Neural progenitor cell (in vitro differentiated cells): ENCODE data around the gene CIITA.
"Not testable (repeated sequence)": the region's sequence is repeated elsewhere in the genome, so short reads cannot be mapped to it uniquely, and the experiment has no call there.

Experiments
- EZH2 ChIP-seq: fragments of 200-600 bp; sonication (generic); IDR thresholded peaks from 2 replicates; pipeline ENCODE4 v1.6.1; 2017; ENCODE audit warnings: antibody characterized with exemption, mild to moderate bottlenecking, moderate library complexity
- EZH2phosphoT487 ChIP-seq: fragments of 200-600 bp; sonication (generic); IDR thresholded peaks from 2 replicates; pipeline ENCODE4 v1.6.1; 2017; ENCODE audit warnings: antibody characterized with exemption
- TF ChIP-seq, protein P1 (sequence below): fragments of 200-600 bp; sonication (generic); IDR thresholded peaks from 2 replicates; pipeline ENCODE4 v1.5.1; 2017; ENCODE audit warnings: antibody characterized with exemption, mild to moderate bottlenecking

DNA sequence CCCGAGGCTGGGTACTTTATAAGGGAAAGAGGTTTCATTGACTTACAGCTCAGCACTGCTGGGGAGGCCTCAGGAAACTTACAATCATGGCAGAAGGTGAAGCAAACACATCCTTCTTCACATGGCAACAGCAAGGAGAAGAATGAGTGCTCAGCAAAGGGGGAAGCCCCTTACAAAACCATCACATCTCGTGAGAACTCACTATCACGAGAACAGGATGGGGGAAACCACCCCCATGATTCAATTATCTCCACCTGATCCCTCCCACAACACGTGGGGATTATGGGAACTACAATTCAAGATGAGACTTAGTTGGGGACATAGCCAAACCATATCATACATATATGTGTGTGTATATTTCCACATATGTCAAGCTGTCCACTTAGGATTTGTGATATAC is 89.6 kb downstream of the CIITA start:
- TF ChIP-seq, protein P1, sequence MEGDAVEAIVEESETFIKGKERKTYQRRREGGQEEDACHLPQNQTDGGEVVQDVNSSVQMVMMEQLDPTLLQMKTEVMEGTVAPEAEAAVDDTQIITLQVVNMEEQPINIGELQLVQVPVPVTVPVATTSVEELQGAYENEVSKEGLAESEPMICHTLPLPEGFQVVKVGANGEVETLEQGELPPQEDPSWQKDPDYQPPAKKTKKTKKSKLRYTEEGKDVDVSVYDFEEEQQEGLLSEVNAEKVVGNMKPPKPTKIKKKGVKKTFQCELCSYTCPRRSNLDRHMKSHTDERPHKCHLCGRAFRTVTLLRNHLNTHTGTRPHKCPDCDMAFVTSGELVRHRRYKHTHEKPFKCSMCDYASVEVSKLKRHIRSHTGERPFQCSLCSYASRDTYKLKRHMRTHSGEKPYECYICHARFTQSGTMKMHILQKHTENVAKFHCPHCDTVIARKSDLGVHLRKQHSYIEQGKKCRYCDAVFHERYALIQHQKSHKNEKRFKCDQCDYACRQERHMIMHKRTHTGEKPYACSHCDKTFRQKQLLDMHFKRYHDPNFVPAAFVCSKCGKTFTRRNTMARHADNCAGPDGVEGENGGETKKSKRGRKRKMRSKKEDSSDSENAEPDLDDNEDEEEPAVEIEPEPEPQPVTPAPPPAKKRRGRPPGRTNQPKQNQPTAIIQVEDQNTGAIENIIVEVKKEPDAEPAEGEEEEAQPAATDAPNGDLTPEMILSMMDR = not testable (repeated sequence)
- not testable (repeated sequence) for TF ChIP-seq EZH2phosphoT487, EZH2
